ENCODE data around the gene LTBP2.

The LTBP2 gene

GRCh38 chr14:74655599-74656395 lies 43.8 kb upstream of the LTBP2 start:
- peak overlapping the region; percentile 51 for H3K27ac ChIP-seq
- peak; percentile 32 for DNase-seq
- no peak overlapping the region for H3K4me3 ChIP-seq (ENCODE audit: low read depth, low read length)
- no peaks in the 10 kb centered on the region for H3K27me3 ChIP-seq (replicated peaks)
- H3K36me3 ChIP-seq (replicated peaks) = peaks cover 6% of the 10 kb centered on the region
- peak; percentile 1 for TF ChIP-seq CTCF (IDR thresholded peaks at IDR 0.05; ENCODE audit: low read depth, low read length, missing control alignments)
- in situ Hi-C loops (cut with HindIII; ENCODE audit: low pct_ligation_motif_present, low sequenced_read_pairs) = no loop called here

GRCh38 chr14:74654931-74655330 lies 42.9 kb upstream of the LTBP2 start:
- no peaks in the 10 kb centered on the region for H3K27me3 ChIP-seq (replicated peaks)
- H3K4me3 ChIP-seq (ENCODE audit: low read depth, low read length) = no peak overlapping the region
- in situ Hi-C loops (cut with HindIII; ENCODE audit: low pct_ligation_motif_present, low sequenced_read_pairs) = no loop called here
- TF ChIP-seq CTCF (IDR thresholded peaks at IDR 0.05; ENCODE audit: low read depth, low read length, missing control alignments) = no peak
- H3K27ac ChIP-seq = peak overlapping the region; percentile 51
- DNase-seq = no peak
- peaks cover 3% of the 10 kb centered on the region for H3K36me3 ChIP-seq (replicated peaks)

GRCh38 chr14:74653386-74654138 lies 41.5 kb upstream of the LTBP2 start:
- peaks cover 3% of the 10 kb centered on the region for H3K36me3 ChIP-seq (replicated peaks)
- H3K27ac ChIP-seq = no peak overlapping the region

GRCh38 chr14:74652541-74652940 lies 40.5 kb upstream of the LTBP2 start:
- in situ Hi-C loops (cut with HindIII; ENCODE audit: low pct_ligation_motif_present, low sequenced_read_pairs) = no loop called here
- H3K36me3 ChIP-seq (replicated peaks) = peaks cover 2% of the 10 kb centered on the region

More at GRCh38 chr14:74653386-74654138, 41.5 kb upstream of the LTBP2 start:
- in situ Hi-C loops (cut with HindIII; ENCODE audit: low pct_ligation_motif_present, low sequenced_read_pairs) = no loop called here
- Histone ChIP-seq H3K27me3 (replicated peaks) (no peaks in the 10 kb centered on the region), H3K4me3 (ENCODE audit: low read depth, low read length) (no peak overlapping the region)
- TF ChIP-seq CTCF (IDR thresholded peaks at IDR 0.05; ENCODE audit: low read depth, low read length, missing control alignments) = no peak
- no peak for DNase-seq

GRCh38 chr14:74650927-74651686 lies 39.1 kb upstream of the LTBP2 start:
- Histone ChIP-seq H3K36me3 (replicated peaks) (peaks cover 2% of the 10 kb centered on the region), H3K27ac (no peak overlapping the region), H3K4me3 (ENCODE audit: low read depth, low read length) (no peak overlapping the region), H3K27me3 (replicated peaks) (no peaks in the 10 kb centered on the region)
- no peak for DNase-seq
- TF ChIP-seq CTCF (IDR thresholded peaks at IDR 0.05; ENCODE audit: low read depth, low read length, missing control alignments) = no peak
- in situ Hi-C loops (cut with HindIII; ENCODE audit: low pct_ligation_motif_present, low sequenced_read_pairs) = no loop called here

More at GRCh38 chr14:74652541-74652940, 40.5 kb upstream of the LTBP2 start:
- DNase-seq = no peak
- no peak for TF ChIP-seq CTCF (IDR thresholded peaks at IDR 0.05; ENCODE audit: low read depth, low read length, missing control alignments)
- Histone ChIP-seq H3K27me3 (replicated peaks) (no peaks in the 10 kb centered on the region), H3K4me3 (ENCODE audit: low read depth, low read length) (no peak overlapping the region), H3K27ac (no peak overlapping the region)

Measured in brain microvascular endothelial cell (primary cell).